ENCODE data around the gene MUSTN1.

MUSTN1 gene

GRCh38 chr3:52834871-52835501, at the start of gene MUSTN1:
Gene MUSTN1, minus strand, starts transcription at chr3:52835019. Its CDS starts 71 bp downstream, at chr3:52834948.
- DNase-seq, result no peak

- no peak for DNase-seq
These were observed 47.6 kb upstream of the MUSTN1 start for GRCh38 chr3:52882377-52882776.

- no peak for DNase-seq
These were observed 47.1 kb upstream of the MUSTN1 start for GRCh38 chr3:52881871-52882270.

- no peak for DNase-seq
These were observed 45.7 kb upstream of the MUSTN1 start for GRCh38 chr3:52880474-52880873.

GRCh38 chr3:52880047-52880446, 45.2 kb upstream of the MUSTN1 start:
- no peak for DNase-seq

GRCh38 chr3:52879581-52879980, 44.8 kb upstream of the MUSTN1 start:
- no peak for DNase-seq

- DNase-seq, result no peak
These were observed 44.3 kb upstream of the MUSTN1 start for GRCh38 chr3:52879090-52879489.

GRCh38 chr3:52877085-52877484, 42.3 kb upstream of the MUSTN1 start:
- no peak for DNase-seq

- DNase-seq, result no peak
These were observed 40.2 kb upstream of the MUSTN1 start for GRCh38 chr3:52874864-52875587.

GRCh38 chr3:52874160-52874701, 39.4 kb upstream of the MUSTN1 start:
- DNase-seq, result no peak

GRCh38 chr3:52873433-52874159, 38.8 kb upstream of the MUSTN1 start:
- no peak for DNase-seq

- DNase-seq, result no peak
These were observed 37.4 kb upstream of the MUSTN1 start for GRCh38 chr3:52872245-52872644.

GRCh38 chr3:52871761-52872160, 36.9 kb upstream of the MUSTN1 start:
- no peak for DNase-seq

GRCh38 chr3:52870471-52870870, 35.7 kb upstream of the MUSTN1 start:
- no peak for DNase-seq

GRCh38 chr3:52866427-52866826, 31.6 kb upstream of the MUSTN1 start:
- no peak for DNase-seq

- no peak for DNase-seq
These were observed 31.2 kb upstream of the MUSTN1 start for GRCh38 chr3:52865994-52866393.

- DNase-seq, result no peak
These were observed 25.6 kb upstream of the MUSTN1 start for GRCh38 chr3:52860424-52860768.

- no peak for DNase-seq
These were observed 25.0 kb upstream of the MUSTN1 start for GRCh38 chr3:52859686-52860423.

GRCh38 chr3:52857864-52858263, 23.0 kb upstream of the MUSTN1 start:
- DNase-seq, result no peak

- DNase-seq, result no peak
These were observed 22.3 kb upstream of the MUSTN1 start for GRCh38 chr3:52857133-52857532.

- DNase-seq, result no peak
These were observed 21.8 kb upstream of the MUSTN1 start for GRCh38 chr3:52856666-52857065.

- DNase-seq, result no peak
These were observed 19.2 kb upstream of the MUSTN1 start for GRCh38 chr3:52854013-52854412.

- DNase-seq, result no peak
These were observed 17.6 kb upstream of the MUSTN1 start for GRCh38 chr3:52852419-52852818.
